HEK293T (cell line): ENCODE data around the gene CBARP.
"Not testable (repeated sequence)": the region's sequence is repeated elsewhere in the genome, so short reads cannot be mapped to it uniquely, and the experiment has no call there.

Experiments used
- CTCF ChIA-PET: fragments of 350-600 bp; formaldehyde crosslinking; extraction: SDS; loops from one replicate; lab custom pipeline; 2021; ENCODE audit warnings: antibody characterized with exemption, inconsistent platforms; lab: Yijun Ruan, JAX
- POLR2A ChIA-PET: fragments of 350-600 bp; formaldehyde crosslinking; extraction: SDS; loops from one replicate; lab custom pipeline; 2020; ENCODE audit warnings: antibody characterized with exemption, inconsistent platforms; lab: Yijun Ruan, JAX
- DNase-seq: peaks from one replicate; pipeline ENCODE4 v3.0.0; 2012; ENCODE audit warnings: mixed read lengths; ENCODE audit errors: extremely low spot score
- ARNT ChIP-seq: fragments of 450-650 bp; IDR thresholded peaks from 2 replicates; pipeline ENCODE4 v1.6.1; 2017; ENCODE audit warnings: mild to moderate bottlenecking
- CTBP1 ChIP-seq: fragments of 450-650 bp; IDR thresholded peaks from 2 replicates; pipeline ENCODE4 v1.6.1; 2016; ENCODE audit warnings: borderline replicate concordance
- ELF4 ChIP-seq: fragments of 450-650 bp; IDR thresholded peaks from 2 replicates; pipeline ENCODE4 v1.6.1; 2017; ENCODE audit warnings: antibody characterized with exemption
- FOXA1 ChIP-seq: fragments of 450-650 bp; IDR thresholded peaks from 2 replicates; pipeline ENCODE4 v1.6.1; 2016; ENCODE audit warnings: mild to moderate bottlenecking
- FOXK2 ChIP-seq: fragments of 450-650 bp; IDR thresholded peaks from 2 replicates; pipeline ENCODE4 v1.6.1; 2016; ENCODE audit warnings: mild to moderate bottlenecking
- FOXM1 ChIP-seq: fragments of 450-650 bp; IDR thresholded peaks from 2 replicates; pipeline ENCODE4 v1.6.1; 2017; ENCODE audit warnings: mild to moderate bottlenecking, borderline replicate concordance
- HDGF ChIP-seq: fragments of 450-650 bp; IDR thresholded peaks from 2 replicates; pipeline ENCODE4 v1.6.1; 2017; ENCODE audit warnings: antibody characterized with exemption, borderline replicate concordance
- L3MBTL2 ChIP-seq: fragments of 450-650 bp; conservative IDR thresholded peaks from 2 replicates; pipeline ENCODE4 v1.6.1; 2016; ENCODE audit warnings: mild to moderate bottlenecking
- LEF1 ChIP-seq: fragments of 450-650 bp; IDR thresholded peaks from 2 replicates; pipeline ENCODE4 v1.6.1; 2017; ENCODE audit warnings: mild to moderate bottlenecking, borderline replicate concordance
- NFRKB ChIP-seq: fragments of 450-650 bp; IDR thresholded peaks from 2 replicates; pipeline ENCODE4 v1.6.1; 2016; ENCODE audit warnings: mild to moderate bottlenecking, moderate library complexity
- PKNOX1 ChIP-seq: fragments of 450-650 bp; IDR thresholded peaks from 2 replicates; pipeline ENCODE4 v1.6.1; 2016
- SP1 ChIP-seq: fragments of 450-650 bp; IDR thresholded peaks from 2 replicates; pipeline ENCODE4 v1.6.1; 2017
- SUZ12 ChIP-seq: fragments of 450-650 bp; IDR thresholded peaks from 2 replicates; pipeline ENCODE4 v1.6.1; 2016; ENCODE audit warnings: mild to moderate bottlenecking
- TARDBP ChIP-seq: fragments of 450-650 bp; IDR thresholded peaks from 2 replicates; pipeline ENCODE4 v1.6.1; 2016

Gene CBARP

GRCh38 chr19:1248139-1248785 is 10.5 kb upstream of the CBARP start, which contains the start of gene MIDN:
Gene MIDN (plus strand): TSS chr19:1248583. CDS start chr19:1250297, 1,714 bp downstream.
- TF ChIP-seq FOXK2 (no peak), SUZ12 (no peak), PKNOX1 (no peak), TARDBP (no peak), LEF1 (no peak), L3MBTL2 (no peak), HDGF (no peak), FOXM1 (no peak), CTBP1 (no peak), ARNT (no peak), NFRKB (no peak), SP1 (no peak)
- ChIA-PET POLR2A (interaction anchor here (0.6 to 1.0 kb wide), 3 partner anchors 15 to 21 kb away, joined by 3 to 23 read pairs (median 3); partner anchors contain the start of gene CIRBP), CTCF (interaction anchor here (1.0 kb wide), 1 partner anchor 18 kb away, joined by 5 read pairs; no protein-coding TSS in a partner anchor)
- peak; percentile 49 for DNase-seq

- ChIA-PET POLR2A (interaction anchor here (10.1 kb wide), 1 partner anchor 19 kb away, joined by 375 read pairs; the partner anchor contains the start of gene CIRBP), CTCF (interaction anchor here (4.7 kb wide), 1 partner anchor 19 kb away, joined by 149 read pairs; the partner anchor contains the start of gene CIRBP)
- no peak for DNase-seq
- TF ChIP-seq FOXA1 (no peak), SP1 (no peak), ARNT (no peak), PKNOX1 (no peak), SUZ12 (no peak), FOXK2 (no peak), CTBP1 (no peak), TARDBP (no peak)
Measured at GRCh38 chr19:1247748-1248138, 9.9 kb upstream of the CBARP start.

DNA sequence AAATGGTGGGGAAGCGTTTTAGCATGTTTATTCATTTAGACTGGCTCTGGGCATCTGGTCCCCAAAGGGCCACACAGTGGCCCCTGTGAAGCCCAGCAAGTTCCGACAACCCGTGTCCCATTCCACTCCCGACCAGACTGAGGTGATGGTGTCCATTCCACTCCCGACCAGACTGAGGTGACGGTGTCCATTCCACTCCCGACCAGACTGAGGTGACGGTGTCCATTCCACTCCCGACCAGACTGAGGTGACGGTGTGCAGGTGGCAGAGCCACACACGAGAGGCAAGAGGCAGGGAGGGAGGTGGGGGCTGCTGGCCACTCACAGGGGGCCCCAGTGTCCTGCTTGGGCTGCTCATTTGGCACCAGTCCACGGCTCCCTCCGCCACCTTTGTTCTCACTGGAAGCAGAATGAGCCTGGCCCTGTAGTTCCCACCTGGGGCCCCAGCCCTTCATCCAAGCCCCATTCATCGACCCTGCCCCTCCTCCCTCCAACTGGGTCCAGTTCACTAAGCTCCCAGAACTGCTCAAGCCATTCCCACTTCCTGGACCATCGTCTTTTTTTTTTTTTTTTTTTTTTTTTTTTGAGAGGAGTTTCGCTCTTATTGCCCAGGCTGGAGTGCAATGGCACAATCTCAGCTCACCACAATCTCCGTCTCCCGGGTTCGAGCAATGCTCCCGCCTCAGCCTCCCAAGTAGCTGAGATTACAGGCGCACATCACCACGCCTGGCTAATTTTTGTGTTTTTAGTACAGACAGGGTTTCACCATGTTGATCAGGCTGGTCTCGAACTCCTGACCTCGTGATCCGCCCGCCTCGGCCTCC is 8.7 kb upstream of the CBARP start:
- not testable (repeated sequence) for DNase-seq
- POLR2A ChIA-PET, result interaction anchor here (1.0 to 10.1 kb wide), 2 partner anchors 20 to 28 kb away, joined by 3 to 375 read pairs; partner anchors contain the start of gene CIRBP
- CTCF ChIA-PET, result interaction anchor here (4.7 kb wide), 1 partner anchor 20 kb away, joined by 149 read pairs; the partner anchor contains the start of gene CIRBP

- no peak for DNase-seq
- TF ChIP-seq FOXK2 (no peak), SUZ12 (no peak)
- POLR2A ChIA-PET, result interaction anchor here (1.0 to 10.1 kb wide), 2 partner anchors 21 to 29 kb away, joined by 3 to 375 read pairs; partner anchors contain the start of gene CIRBP
- CTCF ChIA-PET, result interaction anchor here (4.7 kb wide), 1 partner anchor 21 kb away, joined by 149 read pairs; the partner anchor contains the start of gene CIRBP
Measured at GRCh38 chr19:1245494-1246264, 7.9 kb upstream of the CBARP start.

- no peak for DNase-seq
- no peak for TF ChIP-seq CTBP1
- TF ChIP-seq ARNT, result no peak
- TF ChIP-seq HDGF, result no peak
- CTCF ChIA-PET, result interaction anchor here (0.5 to 4.7 kb wide), 14 partner anchors 9 to 1214 kb away, joined by 3 to 149 read pairs (median 4); partner anchors contain the start of gene CIRBP
- POLR2A ChIA-PET, result interaction anchor here (0.6 to 10.1 kb wide), 8 partner anchors 16 to 473 kb away, joined by 3 to 375 read pairs (median 6); partner anchors contain the start of genes CIRBP, FAM174C and GPX4
Measured at GRCh38 chr19:1244693-1245451, 7.1 kb upstream of the CBARP start.

- TF ChIP-seq TARDBP (no peak), HDGF (peak; percentile 96; the same call in 1 of the 2 replicates), LEF1 (no peak), ELF4 (no peak)
- ChIA-PET CTCF (interaction anchor here (0.5 to 4.7 kb wide), 17 partner anchors 9 to 1215 kb away, joined by 3 to 149 read pairs (median 4); partner anchors contain the start of genes CIRBP and FAM174C), POLR2A (interaction anchor here (0.6 to 10.1 kb wide), 9 partner anchors 17 to 560 kb away, joined by 3 to 375 read pairs (median 5); partner anchors contain the start of genes CIRBP, FAM174C and GPX4)
- peak; percentile 70 for DNase-seq
Measured at GRCh38 chr19:1243768-1244692, 6.2 kb upstream of the CBARP start.
